Lung microvascular endothelial cell (primary cell): ENCODE results near the gene FAM53B. TPM values are rescaled to one million over a fixed set of nuclear protein-coding genes. Genes with fewer than 3 reads are reported as not detected.
"Not testable (repeated sequence)": the region's sequence is repeated elsewhere in the genome, so short reads cannot be mapped to it uniquely, and the experiment has no call there.

ENCODE experiments used
- DNase-seq, 2 donors: peaks; one replicate each; pipeline versions ENCODE4 v3.0.0 to v3.0.0-alpha.2; 2010; ENCODE audit warnings: low read depth in 2 of 2
- total RNA-seq: library from RNA; depleted of rRNA; stranded (reverse); fragments of >200 nt; gene quantifications from 2 replicates; pipeline ENCODE4 v1.2.1, GENCODE V29; 2014

Gene FAM53B
- total RNA-seq, 1 donor from 2014 or later = 10.3 TPM

DNA sequence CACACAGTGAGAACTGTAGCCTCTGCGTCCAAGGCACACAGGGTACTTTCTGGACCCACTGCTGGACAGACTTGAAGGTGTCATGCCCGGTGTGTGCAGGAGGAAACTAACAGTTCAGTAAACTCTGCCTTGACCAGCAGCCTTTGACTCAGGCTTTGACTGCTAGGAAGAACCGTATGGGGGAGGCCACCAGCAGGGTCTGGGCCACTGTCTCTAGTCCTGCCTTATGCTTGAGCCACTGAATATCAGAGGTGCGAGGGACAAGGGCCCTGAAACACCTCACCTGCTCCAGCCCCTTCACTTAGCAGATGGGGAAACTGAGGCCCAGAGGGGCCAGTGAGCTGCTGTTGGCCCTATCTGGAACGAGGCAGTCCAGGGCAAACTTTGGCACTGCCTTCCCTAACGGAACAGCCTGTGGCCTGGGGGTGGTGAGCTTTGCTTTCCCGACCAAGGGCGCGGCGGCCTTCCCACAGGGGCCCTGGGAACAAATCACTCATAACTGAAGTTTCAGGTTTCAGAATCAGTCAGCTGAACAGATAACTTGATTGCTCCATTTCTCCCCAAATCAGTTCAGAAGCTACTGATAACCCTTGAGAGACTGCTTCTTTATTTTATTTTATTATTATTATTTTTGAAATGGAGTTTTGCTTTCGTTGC is 130.0 kb downstream of the FAM53B start:
- no peak for DNase-seq

GRCh38 chr10:124612611-124613498 is 131.3 kb downstream of the FAM53B start:
- peak; percentile 34 to 82 for DNase-seq

DNA sequence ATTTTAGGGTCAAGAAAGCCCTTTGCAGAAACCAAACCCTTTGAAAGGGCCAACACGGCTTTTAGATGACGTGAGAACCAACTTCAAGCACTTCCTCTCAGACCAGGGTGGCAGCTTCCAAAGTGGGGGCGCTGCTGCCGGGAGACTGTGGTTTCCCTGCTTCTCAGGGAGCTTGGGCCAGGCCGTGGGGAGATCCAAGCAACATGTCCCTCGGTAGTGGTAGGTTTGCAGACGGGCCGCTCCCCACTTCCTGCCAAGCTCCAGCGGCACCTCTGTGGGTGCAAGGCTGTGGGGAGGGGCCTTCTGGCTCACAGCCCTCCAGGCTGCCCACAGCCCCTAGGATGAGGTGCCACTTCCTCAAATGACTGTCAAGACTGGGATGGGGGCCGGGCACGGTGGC is 132.4 kb downstream of the FAM53B start:
- DNase-seq = no peak

DNA sequence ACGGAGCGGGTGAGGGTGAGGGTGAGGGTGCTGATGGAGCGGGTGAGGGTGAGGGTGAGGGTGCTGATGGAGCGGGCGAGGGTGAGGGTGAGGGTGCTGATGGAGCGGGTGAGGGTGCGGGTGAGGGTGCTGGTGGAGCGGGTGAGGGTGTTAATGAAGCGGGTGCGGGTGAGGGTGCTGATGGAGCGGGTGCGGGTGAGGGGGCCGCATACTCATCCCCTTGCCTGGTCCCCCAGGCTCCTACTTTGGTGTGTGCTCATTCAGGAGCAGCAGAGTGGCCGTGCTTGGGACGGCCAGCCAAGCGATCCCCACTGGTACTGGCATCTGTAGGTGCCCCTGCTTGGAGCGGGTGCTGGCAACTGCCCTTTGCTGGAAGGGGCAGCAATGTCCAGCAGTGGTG is 133.3 kb downstream of the FAM53B start:
- DNase-seq = not testable (repeated sequence)

DNA sequence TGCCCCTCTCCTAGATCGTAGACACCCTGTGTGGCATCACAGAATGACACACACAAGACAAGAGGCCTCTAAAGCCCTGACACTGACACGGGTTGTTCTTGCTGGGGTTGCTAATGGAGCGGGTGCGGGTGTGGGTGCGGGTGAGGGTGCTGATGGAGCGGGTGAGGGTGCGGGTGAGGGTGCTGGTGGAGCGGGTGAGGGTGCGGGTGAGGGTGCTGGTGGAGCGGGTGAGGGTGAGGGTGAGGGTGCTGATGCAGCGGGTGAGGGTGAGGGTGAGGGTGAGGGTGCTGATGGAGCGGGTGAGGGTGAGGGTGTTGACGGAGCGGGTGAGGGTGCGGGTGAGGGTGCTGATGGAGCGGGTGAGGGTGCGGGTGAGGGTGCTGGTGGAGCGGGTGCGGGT is 134.0 kb downstream of the FAM53B start:
- not testable (repeated sequence) for DNase-seq

DNA sequence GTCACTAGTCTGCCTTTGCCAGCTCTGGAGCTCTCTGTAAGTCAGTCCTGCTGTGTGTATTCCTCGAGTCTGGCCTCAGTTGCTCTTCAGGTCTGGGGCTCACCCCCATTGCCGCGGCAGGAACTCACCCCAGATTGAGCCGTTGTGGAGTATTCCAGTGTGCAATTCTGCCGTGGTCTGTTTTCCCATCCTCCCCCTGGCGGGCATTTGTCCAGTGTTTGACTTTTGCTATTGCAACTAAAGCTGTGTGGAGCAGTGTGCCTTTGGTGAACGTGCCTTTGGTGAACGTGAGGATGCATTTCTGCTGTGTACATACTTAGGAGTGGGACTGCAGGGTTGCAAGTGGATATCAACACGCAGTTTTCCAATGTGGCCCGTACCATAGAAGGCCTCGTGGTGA is 134.5 kb downstream of the FAM53B start:
- DNase-seq = peak; percentile 39 to 40

DNA sequence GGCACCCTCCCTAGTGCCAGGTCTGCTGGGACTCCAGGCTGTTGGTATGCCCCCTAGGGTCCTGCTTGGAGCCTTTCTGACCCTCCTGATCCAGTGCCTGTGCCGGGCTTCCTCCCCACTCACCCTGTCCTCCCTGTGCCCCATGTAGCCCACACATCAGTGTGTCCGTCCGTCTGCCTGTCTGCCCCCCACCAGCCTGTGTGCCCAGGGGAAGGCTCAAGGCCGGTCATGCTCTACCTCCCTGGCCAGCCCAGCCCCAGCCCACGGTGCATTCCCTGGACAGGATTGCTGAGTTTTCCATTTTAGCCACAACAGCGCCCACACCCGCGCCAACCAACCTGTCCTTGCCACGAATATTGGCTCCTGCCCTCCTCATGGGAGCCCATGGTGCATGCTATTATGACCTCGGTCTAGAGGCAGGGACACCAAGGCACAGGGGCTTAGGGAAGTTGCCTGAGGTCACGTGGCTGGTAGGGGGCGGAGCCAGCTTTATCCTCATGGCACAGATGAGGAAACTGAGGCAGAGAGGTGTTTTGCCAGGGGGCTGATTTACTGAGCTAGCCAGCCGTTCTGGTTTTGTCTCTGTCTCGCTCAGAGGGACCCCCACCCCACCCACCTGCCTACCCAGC is 136.0 kb downstream of the FAM53B start:
- no peak for DNase-seq

- DNase-seq = no peak
These were observed 136.5 kb downstream of the FAM53B start for GRCh38 chr10:124607693-124608092.

DNA sequence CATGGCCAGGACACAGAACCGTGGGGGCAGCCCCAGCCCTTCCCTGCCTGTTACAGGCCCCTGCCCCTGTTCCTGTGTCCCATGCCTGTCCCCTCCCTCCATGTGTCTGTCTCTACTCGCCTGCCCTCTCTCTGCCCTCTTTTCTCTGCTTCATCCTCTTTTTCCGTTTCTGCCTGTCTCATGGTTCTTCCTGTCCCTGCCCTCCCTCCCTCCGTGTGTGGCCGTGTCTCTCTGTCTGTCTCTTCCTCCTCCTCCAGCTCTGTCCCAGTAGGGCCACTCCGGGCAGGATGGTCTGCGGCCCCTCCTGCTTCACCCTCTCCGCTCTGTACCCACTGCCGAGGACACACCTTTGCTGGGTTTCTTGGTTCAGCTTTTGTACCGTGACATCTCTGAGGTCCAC is 137.4 kb downstream of the FAM53B start:
- DNase-seq = peak in 1 of 2 donors; percentile 19

DNA sequence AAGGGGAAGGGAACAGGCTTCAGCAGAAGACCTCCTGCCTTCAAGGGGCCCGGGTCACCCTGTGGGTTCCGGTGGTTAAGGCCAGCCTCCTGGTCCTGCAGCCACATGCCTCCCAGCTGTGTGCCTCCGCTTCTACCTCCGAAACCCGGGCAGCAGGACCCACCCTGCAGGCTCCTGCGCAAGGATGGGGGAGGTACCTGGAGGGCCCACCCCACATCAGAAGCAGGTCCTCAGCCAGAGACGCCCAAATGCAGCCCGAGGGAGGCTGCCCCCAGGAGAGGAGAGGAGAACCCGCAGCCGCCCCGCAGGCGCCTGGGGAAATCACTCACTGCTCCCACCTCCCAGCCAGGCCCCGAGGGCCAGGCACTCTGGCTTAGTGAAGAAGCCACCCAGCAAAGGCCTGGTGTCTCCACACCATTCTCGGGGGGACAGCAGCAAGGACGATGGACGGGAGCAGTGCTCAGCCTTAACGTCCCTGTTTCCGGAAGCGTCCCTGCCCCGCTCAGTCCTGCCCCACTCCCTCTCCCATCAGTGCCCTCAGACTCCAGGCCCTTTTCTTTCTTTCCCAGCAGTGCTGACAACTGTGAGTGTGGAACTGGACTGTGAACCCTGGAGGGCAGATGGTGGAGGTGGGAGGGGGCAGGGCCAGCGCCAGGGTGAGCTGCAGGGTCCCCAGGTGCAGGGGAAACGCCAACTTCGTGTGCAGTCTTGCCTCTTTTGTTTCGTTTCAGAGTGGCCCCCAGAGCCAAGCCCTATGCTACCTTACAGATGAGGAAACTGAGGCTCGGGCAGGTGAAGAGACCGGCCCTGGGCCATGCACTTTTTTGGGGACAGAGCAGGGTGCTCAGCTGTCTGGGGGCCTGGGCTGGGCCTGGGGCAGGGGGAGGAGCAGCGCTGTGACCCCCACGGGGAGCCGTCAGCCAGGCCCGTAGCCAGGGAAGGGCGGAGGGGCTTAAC is 138.0 kb downstream of the FAM53B start:
- no peak for DNase-seq

- DNase-seq = no peak
These were observed 138.7 kb downstream of the FAM53B start for GRCh38 chr10:124605481-124605855.

GRCh38 chr10:124605001-124605370 is 139.2 kb downstream of the FAM53B start:
- DNase-seq = no peak

DNA sequence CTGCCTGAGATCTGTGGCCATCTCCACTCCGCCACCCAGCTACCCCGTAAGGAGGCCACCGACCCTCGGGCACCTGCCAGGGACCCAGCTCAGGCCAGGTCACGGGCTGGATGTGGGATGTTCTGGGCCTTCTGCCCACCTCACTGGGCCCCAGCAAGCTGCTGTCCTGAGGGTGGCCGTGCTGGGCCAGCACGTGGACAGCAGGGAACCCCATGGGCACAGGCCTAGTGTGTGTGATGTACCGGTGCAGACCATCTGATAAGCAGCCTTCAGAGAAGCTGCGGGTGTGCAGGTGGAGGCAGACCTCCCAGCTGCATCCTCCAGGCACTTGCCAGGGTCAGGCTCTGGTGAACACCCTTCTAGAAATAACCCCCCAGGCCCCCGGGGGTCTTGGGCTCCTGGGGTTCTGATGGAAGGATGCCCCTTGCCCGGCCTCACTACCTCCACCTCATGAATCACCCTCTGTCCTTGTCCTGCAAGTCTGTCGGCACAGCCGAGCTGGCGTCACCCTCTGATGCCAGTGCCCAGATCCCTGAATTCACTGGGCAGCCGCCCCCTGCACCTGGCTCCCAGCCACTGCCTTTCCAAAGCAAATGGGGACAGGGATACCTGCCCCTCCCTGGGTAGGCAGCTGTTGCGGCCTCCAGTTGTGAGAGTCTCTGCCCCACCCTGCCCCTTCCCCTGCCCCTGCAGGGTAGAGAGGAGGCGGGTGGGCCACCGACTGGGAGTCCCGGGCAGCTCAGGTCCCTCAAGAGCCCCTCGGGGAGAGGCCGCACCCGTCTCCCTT is 139.8 kb downstream of the FAM53B start:
- DNase-seq = no peak

- DNase-seq = no peak
These were observed 140.6 kb downstream of the FAM53B start for GRCh38 chr10:124603376-124604213.

DNA sequence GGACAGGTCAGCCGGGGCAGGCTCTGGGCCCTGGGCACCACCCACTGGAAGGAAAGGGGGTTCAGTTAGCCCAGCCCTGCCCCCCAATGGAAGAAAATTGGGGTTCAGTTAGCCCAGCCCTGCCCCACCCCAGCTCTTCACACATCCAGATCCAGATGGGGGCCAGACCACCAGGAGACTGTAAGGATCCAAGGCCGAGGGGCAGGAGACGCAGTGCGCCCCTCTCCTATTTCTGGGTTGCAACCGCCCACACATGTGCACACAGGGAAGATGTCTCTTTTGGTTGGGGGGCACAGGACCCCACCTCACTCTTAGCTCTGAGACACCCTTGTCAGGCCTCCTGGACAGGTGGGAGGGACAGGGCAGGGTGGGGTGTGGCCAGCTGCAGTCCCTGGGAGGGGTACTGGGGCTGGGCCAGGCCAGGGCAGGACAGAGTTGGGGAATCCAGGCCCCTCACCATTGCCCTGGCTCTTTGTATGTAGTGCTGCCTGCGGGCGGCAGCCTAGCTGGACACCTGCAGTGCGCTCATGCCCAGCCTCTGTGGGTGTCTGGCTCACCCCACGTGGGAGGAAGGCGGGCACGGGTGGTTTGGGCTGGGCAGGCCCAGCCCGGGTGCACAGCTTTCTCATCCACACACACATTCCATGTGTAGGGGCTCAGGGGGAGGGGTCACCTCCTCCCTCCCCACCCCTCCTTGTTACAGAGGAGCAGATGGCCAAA is 141.4 kb downstream of the FAM53B start:
- no peak for DNase-seq

DNA sequence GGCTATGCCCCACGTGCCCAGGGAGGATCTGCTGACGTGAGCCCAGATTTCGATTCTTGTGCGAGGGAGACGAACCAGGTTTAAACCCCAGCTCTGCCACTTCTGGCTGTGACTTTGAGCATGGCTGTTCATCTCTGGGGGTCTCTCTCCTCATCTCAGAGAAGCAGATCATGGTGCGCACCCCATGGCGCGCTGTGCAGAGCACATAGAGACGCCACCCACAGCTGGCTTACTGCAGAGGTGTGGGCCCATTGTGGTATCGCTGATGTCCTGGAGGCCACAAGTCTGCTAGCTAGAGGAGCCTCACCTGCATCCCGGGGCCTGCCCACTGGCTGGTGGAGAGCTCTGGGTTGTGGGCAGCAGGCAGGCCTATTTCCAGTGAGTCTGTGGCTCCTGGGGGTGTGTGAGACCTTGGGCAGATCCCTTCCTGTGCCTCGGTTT is 142.0 kb downstream of the FAM53B start:
- DNase-seq = no peak

DNA sequence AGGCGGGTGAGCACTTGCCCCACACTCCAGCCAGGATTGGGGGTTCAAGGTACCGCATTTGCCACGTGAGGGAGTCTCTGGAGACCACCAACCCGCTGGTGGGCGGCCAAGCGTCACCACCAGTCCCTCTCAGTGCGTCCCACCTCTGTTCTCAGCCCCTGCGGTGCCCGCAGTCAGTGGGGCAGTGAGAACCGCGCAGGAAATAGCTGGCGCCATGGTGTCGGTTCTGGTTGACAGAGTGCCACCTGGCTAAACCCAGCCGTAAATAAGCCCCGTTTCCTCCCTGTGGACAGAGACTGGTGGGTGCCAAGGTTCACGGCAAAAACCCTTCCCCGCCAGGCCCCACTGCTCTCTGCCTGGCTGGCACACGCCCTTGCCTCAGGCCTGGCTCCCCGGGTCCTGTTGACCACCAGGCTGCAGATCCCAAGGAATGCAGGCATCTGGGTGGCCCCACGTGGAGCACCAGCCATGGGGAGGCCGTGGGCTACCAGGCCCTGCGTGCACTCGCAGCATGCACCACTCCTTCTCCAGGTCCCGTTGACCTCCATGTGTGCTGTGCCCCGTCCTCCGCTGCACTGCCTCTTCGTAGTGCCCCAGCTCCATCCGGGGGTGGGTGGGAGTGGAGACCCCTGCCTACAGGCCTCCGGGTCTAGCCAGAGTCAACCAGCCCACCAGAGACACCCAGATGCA is 142.6 kb downstream of the FAM53B start:
- no peak for DNase-seq

- no peak for DNase-seq
These were observed 143.2 kb downstream of the FAM53B start for GRCh38 chr10:124601016-124601415.
